DND-41 (cell line): Measurements from ENCODE around the gene VPS13C.

Experiments
- ATAC-seq: fragments of 200-7000 bp; cut with Tn5 transposase; 3 replicates; pipeline ENCODE4 v1.9.1; 2021; ENCODE audit warnings: low read depth; ENCODE audit not compliant: insufficient read depth
- DNase-seq: peaks from one replicate; pipeline ENCODE4 v3.0.0-alpha.2; 2020
- H2AFZ ChIP-seq: 2 replicates; pipeline ENCODE4 v1.6.0; 2012; ENCODE audit warnings: low read depth, low read length
- H3K27ac ChIP-seq: 2 replicates; pipeline ENCODE4 v1.5.1; 2012; ENCODE audit warnings: low read length, inconsistent platforms
- H3K27me3 ChIP-seq: fragments of 200-600 bp; sonication (generic); 2 replicates; pipeline ENCODE4 v1.6.0; 2012; ENCODE audit warnings: low read length, mild to moderate bottlenecking, inconsistent platforms; ENCODE audit not compliant: insufficient read depth, poor library complexity
- H3K36me3 ChIP-seq: 2 replicates; pipeline ENCODE4 v1.5.1; 2012; ENCODE audit warnings: low read length, inconsistent platforms; ENCODE audit not compliant: insufficient read depth
- H3K4me1 ChIP-seq: 2 replicates; pipeline ENCODE4 v1.5.1; 2012; ENCODE audit warnings: mild to moderate bottlenecking, low read length; ENCODE audit not compliant: insufficient read depth
- H3K4me2 ChIP-seq: 2 replicates; pipeline ENCODE4 v1.6.0; 2012; ENCODE audit warnings: mild to moderate bottlenecking, moderate library complexity, low read length, inconsistent platforms; ENCODE audit not compliant: insufficient read depth
- H3K4me3 ChIP-seq, 2 experiments: fragments of 200-600 bp in 1 of 2; shearing (Covaris generic) in 1 of 2; 2 replicates each; pipeline ENCODE4 v1.5.1; 2012 to 2016; ENCODE audit warnings: inconsistent platforms in 2 of 2, low read length in 2 of 2, mild to moderate bottlenecking in 2 of 2, low read depth in 1 of 2, moderate library complexity in 1 of 2
- H3K79me2 ChIP-seq: 2 replicates; pipeline ENCODE4 v1.6.0; 2012; ENCODE audit warnings: low read length, inconsistent platforms; ENCODE audit not compliant: insufficient read depth
- H3K9ac ChIP-seq: 2 replicates; pipeline ENCODE4 v1.6.0; 2012; ENCODE audit warnings: low read depth, mild to moderate bottlenecking, inconsistent platforms, low read length, moderate library complexity
- H3K9me3 ChIP-seq: 2 replicates; pipeline ENCODE4 v1.5.1; 2012; ENCODE audit warnings: low read length, moderate library complexity, mild to moderate bottlenecking, inconsistent platforms; ENCODE audit not compliant: insufficient read depth, severe bottlenecking
- H4K20me1 ChIP-seq: 2 replicates; pipeline ENCODE4 v1.6.0; 2012; ENCODE audit warnings: low read length; ENCODE audit not compliant: insufficient read depth
- CTCF ChIP-seq: IDR thresholded peaks from 2 replicates; pipeline ENCODE4 v1.5.1; 2012; ENCODE audit warnings: borderline replicate concordance, low read length, moderate library complexity, mild to moderate bottlenecking; ENCODE audit not compliant: poor library complexity, severe bottlenecking; ENCODE audit errors: extremely low read depth
- EZH2 ChIP-seq: IDR thresholded peaks from 3 replicates; pipeline ENCODE4 v1.6.1; 2012; ENCODE audit warnings: borderline replicate concordance, low read depth, mild to moderate bottlenecking, moderate library complexity, low read length, inconsistent platforms; ENCODE audit not compliant: severe bottlenecking

Gene VPS13C

DNA sequence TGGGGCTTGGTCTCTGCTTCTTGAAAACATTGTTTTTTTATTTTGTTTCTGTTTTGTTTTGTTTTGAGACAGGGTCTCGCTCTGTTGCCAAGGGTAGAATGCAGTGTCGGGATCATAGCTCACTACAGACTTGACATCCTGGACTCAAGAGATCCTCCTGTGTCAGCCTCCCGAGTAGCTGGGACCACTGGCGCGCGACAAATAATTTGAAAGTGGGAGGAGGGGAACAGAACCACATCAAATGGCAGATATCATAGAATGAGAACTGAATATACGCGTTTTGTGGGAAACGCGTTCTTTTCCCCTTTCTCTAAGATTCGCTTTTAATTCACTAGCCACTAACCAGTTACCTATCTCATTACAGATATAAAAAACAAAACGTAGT, 641 bp upstream of the VPS13C start:
- TF ChIP-seq EZH2 = no peak
- no peak for TF ChIP-seq CTCF
- H2AFZ ChIP-seq = peak overlapping the region; percentile 98
- H3K4me2 ChIP-seq = peak overlapping the region; percentile 98
- ATAC-seq = peak; percentile 37
- H3K4me1 ChIP-seq = peaks cover 35% of the 10 kb centered on the region
- no peaks in the 10 kb centered on the region for H3K9me3 ChIP-seq
- peak; percentile 59 for DNase-seq
- peak overlapping the region; percentile 91 for H3K9ac ChIP-seq
- no peaks in the 10 kb centered on the region for H3K27me3 ChIP-seq
- peak overlapping the region; percentile 90 for H3K27ac ChIP-seq
- H3K36me3 ChIP-seq = no peaks in the 10 kb centered on the region; the same call in 1 of the 2 replicates
- H4K20me1 ChIP-seq = peaks cover under 1% of the 10 kb centered on the region; the same call in 1 of the 2 replicates
- H3K79me2 ChIP-seq = peaks cover 44% of the 10 kb centered on the region
- peak overlapping the region; percentile 60 to 93 for H3K4me3 ChIP-seq

DNA sequence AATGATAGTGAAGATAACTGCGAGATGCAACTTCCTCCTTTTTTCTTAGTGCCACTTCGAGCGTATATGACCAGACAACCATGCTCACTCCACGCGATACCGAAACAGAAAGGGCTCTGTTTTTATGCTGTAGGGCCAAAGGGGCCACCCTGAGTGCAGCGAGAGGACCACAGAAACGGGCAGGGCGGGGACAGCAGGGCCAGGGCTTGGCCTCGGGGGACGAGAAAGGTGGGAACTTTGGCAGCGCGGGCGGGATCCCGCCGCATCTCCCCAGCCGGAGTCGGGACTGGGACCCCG, 483 bp downstream of the VPS13C start:
- peak overlapping the region; percentile 98 for H3K4me2 ChIP-seq
- peak overlapping the region; percentile 78 for H3K27ac ChIP-seq
- H3K4me1 ChIP-seq = peaks cover 42% of the 10 kb centered on the region
- H4K20me1 ChIP-seq = peaks cover 5% of the 10 kb centered on the region; the same call in 1 of the 2 replicates
- no peaks in the 10 kb centered on the region; the same call in 1 of the 2 replicates for H3K36me3 ChIP-seq
- H3K9ac ChIP-seq = peak overlapping the region; percentile 91
- no peaks in the 10 kb centered on the region for H3K27me3 ChIP-seq
- no peaks in the 10 kb centered on the region for H3K9me3 ChIP-seq
- H2AFZ ChIP-seq = peak overlapping the region; percentile 74
- H3K79me2 ChIP-seq = peaks cover 55% of the 10 kb centered on the region
- peak; percentile 65 for DNase-seq
- TF ChIP-seq CTCF = no peak
- no peak for TF ChIP-seq EZH2
- H3K4me3 ChIP-seq = peak overlapping the region; percentile 60 to 93
- ATAC-seq = peak; percentile 53

DNA sequence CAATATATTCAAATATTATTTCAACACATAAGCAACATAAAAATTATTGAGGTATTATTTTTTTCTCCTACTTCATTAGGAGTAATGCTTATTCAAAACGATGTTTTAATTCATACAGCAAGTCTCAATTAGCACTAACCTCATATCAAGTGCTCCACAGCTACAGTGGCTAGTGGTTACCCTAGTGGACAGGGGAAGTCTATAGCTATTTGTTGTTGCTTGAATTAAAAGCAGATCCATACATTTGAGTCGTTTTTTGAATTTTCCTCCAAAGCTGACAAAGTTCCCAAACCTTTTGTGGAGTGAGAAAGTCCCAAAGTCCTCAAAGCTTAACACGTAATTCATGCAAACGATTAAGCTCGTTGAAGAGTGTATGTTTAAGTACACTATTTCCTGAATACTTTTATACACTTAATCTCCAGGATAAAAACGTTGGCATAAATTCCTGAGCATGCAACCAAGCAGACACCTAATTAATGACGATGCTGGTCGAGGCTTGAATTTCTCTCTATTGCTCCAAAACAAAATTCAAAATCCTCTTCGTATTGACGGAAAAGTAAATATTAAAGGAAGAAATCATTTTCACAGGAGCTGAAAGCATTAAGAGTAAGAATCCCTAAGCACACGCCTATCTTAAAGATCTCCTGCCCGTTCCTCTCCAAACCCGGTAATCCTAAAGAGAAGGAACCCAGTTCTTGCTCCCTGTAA, 985 bp downstream of the VPS13C start:
- no peak for DNase-seq
- Histone ChIP-seq H3K27ac (peak overlapping the region; percentile 78), H2AFZ (peak overlapping the region; percentile 74), H3K36me3 (no peaks in the 10 kb centered on the region; the same call in 1 of the 2 replicates), H3K9me3 (no peaks in the 10 kb centered on the region), H3K9ac (peak overlapping the region; percentile 91), H4K20me1 (peaks cover 8% of the 10 kb centered on the region; the same call in 1 of the 2 replicates), H3K27me3 (no peaks in the 10 kb centered on the region), H3K4me1 (peaks cover 42% of the 10 kb centered on the region), H3K79me2 (peaks cover 60% of the 10 kb centered on the region), H3K4me2 (peak overlapping the region; percentile 98), H3K4me3 (peak overlapping the region; percentile 60 to 93)
- ATAC-seq = no peak
- TF ChIP-seq CTCF = no peak
- no peak for TF ChIP-seq EZH2
